Prostate gland (tissue), 2 donors: ENCODE results near the gene NR6A1.

Source experiments
- POLR2A ChIP-seq: fragments of 450-650 bp; IDR thresholded peaks from one replicate; pipeline ENCODE4 v1.6.1; 2016; ENCODE audit warnings: antibody characterized with exemption, mild to moderate bottlenecking
- POLR2AphosphoS5 ChIP-seq: sonication (generic); formaldehyde crosslinking; IDR thresholded peaks from one replicate; pipeline ENCODE4 v1.6.1; 2017; ENCODE audit warnings: antibody characterized with exemption
- TF ChIP-seq, protein P1 (sequence below), 4 experiments: fragments of 200-600 bp in 2 of 4; fragments of 450-650 bp in 2 of 4; sonication (generic) in 2 of 4; IDR thresholded peaks; 1 replicate in 3 of 4; 2 replicates in 1 of 4; pipeline ENCODE4 v1.5.1; 2016 to 2019; ENCODE audit warnings: antibody characterized with exemption in 4 of 4, mild to moderate bottlenecking in 2 of 4, moderate library complexity in 2 of 4

DNA sequence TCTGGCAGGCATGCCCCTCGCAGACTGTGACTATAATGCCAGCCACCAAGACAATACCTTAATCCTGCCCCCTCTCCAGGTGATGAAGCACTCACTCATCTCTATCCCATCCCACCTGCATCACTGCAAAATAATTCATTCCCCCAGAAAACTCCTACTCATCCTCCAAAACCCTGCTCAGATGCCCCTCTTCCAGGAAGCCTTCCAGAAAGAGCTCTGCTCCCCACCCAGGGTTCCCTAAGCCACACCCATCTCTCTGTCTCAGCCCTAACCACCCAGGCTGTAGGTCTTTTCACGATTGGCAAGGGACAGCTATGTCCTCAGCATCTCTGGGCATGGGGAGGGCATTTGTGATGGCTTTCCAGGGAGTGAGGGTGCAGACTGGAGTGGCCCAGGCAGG, 281.1 kb downstream of the NR6A1 start:
- TF ChIP-seq, protein P1, sequence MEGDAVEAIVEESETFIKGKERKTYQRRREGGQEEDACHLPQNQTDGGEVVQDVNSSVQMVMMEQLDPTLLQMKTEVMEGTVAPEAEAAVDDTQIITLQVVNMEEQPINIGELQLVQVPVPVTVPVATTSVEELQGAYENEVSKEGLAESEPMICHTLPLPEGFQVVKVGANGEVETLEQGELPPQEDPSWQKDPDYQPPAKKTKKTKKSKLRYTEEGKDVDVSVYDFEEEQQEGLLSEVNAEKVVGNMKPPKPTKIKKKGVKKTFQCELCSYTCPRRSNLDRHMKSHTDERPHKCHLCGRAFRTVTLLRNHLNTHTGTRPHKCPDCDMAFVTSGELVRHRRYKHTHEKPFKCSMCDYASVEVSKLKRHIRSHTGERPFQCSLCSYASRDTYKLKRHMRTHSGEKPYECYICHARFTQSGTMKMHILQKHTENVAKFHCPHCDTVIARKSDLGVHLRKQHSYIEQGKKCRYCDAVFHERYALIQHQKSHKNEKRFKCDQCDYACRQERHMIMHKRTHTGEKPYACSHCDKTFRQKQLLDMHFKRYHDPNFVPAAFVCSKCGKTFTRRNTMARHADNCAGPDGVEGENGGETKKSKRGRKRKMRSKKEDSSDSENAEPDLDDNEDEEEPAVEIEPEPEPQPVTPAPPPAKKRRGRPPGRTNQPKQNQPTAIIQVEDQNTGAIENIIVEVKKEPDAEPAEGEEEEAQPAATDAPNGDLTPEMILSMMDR (IDR thresholded peaks at IDR 0.05): no peak
- no peak for TF ChIP-seq POLR2A
- no peak for TF ChIP-seq POLR2AphosphoS5
